Testis (tissue), 3 donors: ENCODE results near the gene ADGRE2. TPM values are rescaled to one million over a fixed set of nuclear protein-coding genes. Genes with fewer than 3 reads are reported as not detected.
A peak's percentile ranks its signal among the peaks of the same experiment; 100 is the strongest.

Source experiments
- DNase-seq: peaks from one replicate; pipeline ENCODE4 v3.0.0-alpha.2; 2019
- H3K27ac ChIP-seq, 2 donors: fragments of 200-600 bp; sonication (generic); one replicate each; pipeline ENCODE4 v1.5.1; 2019
- H3K27me3 ChIP-seq: fragments of 200-600 bp; sonication (generic); one replicate; pipeline ENCODE4 v1.5.1; 2019
- H3K36me3 ChIP-seq: fragments of 200-600 bp; sonication (generic); one replicate; pipeline ENCODE4 v1.5.1; 2017; ENCODE audit warnings: low read depth; ENCODE audit errors: missing control alignments
- H3K4me1 ChIP-seq: fragments of 200-600 bp; sonication (generic); one replicate; pipeline ENCODE4 v1.5.1; 2019
- H3K4me3 ChIP-seq, 2 donors: fragments of 200-600 bp; sonication (generic); one replicate each; pipeline ENCODE4 v1.5.1; 2017 to 2019
- H3K9me3 ChIP-seq: fragments of 200-600 bp; sonication (generic); one replicate; pipeline ENCODE4 v1.5.1; 2017
- CTCF ChIP-seq, 3 experiments: fragments of 450-650 bp in 2 of 3; fragments of 200-600 bp in 1 of 3; sonication (generic) in 1 of 3; IDR thresholded peaks; one replicate each; pipeline ENCODE4 v1.5.1; 2016 to 2019; ENCODE audit warnings: antibody characterized with exemption in 3 of 3, mild to moderate bottlenecking in 2 of 3, moderate library complexity in 1 of 3
- POLR2A ChIP-seq: fragments of 450-650 bp; IDR thresholded peaks from one replicate; pipeline ENCODE4 v1.6.1; 2017; ENCODE audit warnings: antibody characterized with exemption, mild to moderate bottlenecking, moderate library complexity
- WGBS, 2 donors: methylation state at CpG; one replicate each; pipeline ENCODE4 v1.1.5; 2018; 5-methylcytosine and 5-hydroxymethylcytosine counted together
- intact Hi-C: fragments of 100-400 bp; cut with DNase I; formaldehyde crosslinking; loops from one replicate; pipeline ENCODE4 v1.15.1; 2023; ENCODE audit warnings: low total_unique reads
- polyA plus RNA-seq: library from polyadenylated mRNA; stranded (reverse); fragments of 350-450 nt; fragmentation: Illumina TruSeq; extraction: RNeasy Lipid Tissue Mini Kit (QIAGEN cat#74804); gene quantifications from one replicate; pipeline ENCODE4 v1.2.3, GENCODE V29; 2014; ENCODE audit warnings: low read depth, low replicate concordance; ENCODE audit not compliant: insufficient read depth
- total RNA-seq, 2 donors: library from RNA; depleted of rRNA; stranded (reverse); fragments of >200 nt; gene quantifications; one replicate each; pipeline ENCODE4 v1.2.3, GENCODE V29; 2016

Gene ADGRE2
- total and polyA plus RNA-seq, 3 donors from 2014 or later, result 0.58 to 1.6 (median 0.71) TPM

- Histone ChIP-seq H3K27ac (no peak overlapping the region), H3K4me1 (no peaks in the 10 kb centered on the region), H3K4me3 (no peak overlapping the region), H3K36me3 (no peaks in the 10 kb centered on the region), H3K27me3 (no peaks in the 10 kb centered on the region), H3K9me3 (no peaks in the 10 kb centered on the region)
- TF ChIP-seq CTCF (IDR thresholded peaks at IDR 0.05) (no peak), POLR2A (no peak)
- intact Hi-C loops, result no loop called here
- WGBS, 2 donors, result 0 to 96% methylated on average over 1 of the region's 1 CpG
- DNase-seq, result no peak
Measured at GRCh38 chr19:14733574-14733973, 44.8 kb downstream of the ADGRE2 start.

- H3K27me3 ChIP-seq, result no peaks in the 10 kb centered on the region
- no peak overlapping the region for H3K4me3 ChIP-seq
- no peak for DNase-seq
- no peaks in the 10 kb centered on the region for H3K4me1 ChIP-seq
- H3K27ac ChIP-seq, result no peak overlapping the region
- no peaks in the 10 kb centered on the region for H3K9me3 ChIP-seq
- no peaks in the 10 kb centered on the region for H3K36me3 ChIP-seq
- intact Hi-C loops, result no loop called here
- no peak for TF ChIP-seq POLR2A
- TF ChIP-seq CTCF (IDR thresholded peaks at IDR 0.05), result no peak
Measured at GRCh38 chr19:14732510-14732909, 45.9 kb downstream of the ADGRE2 start.

GRCh38 chr19:14731200-14731599 lies 47.2 kb downstream of the ADGRE2 start:
- no peak overlapping the region for H3K27ac ChIP-seq
- H3K27me3 ChIP-seq, result no peaks in the 10 kb centered on the region
- TF ChIP-seq POLR2A (no peak), CTCF (IDR thresholded peaks at IDR 0.05) (no peak)
- H3K36me3 ChIP-seq, result no peaks in the 10 kb centered on the region
- DNase-seq, result peak; percentile 32
- 31 to 60% methylated on average over 8 to 10 of the region's 10 CpGs for WGBS, 2 donors
- no peaks in the 10 kb centered on the region for H3K4me1 ChIP-seq
- intact Hi-C loops, result no loop called here
- H3K9me3 ChIP-seq, result no peaks in the 10 kb centered on the region
- H3K4me3 ChIP-seq, result no peak overlapping the region

- Histone ChIP-seq H3K27me3 (no peaks in the 10 kb centered on the region), H3K4me3 (no peak overlapping the region), H3K9me3 (no peaks in the 10 kb centered on the region), H3K27ac (no peak overlapping the region), H3K36me3 (no peaks in the 10 kb centered on the region), H3K4me1 (no peaks in the 10 kb centered on the region)
- intact Hi-C loops, result no loop called here
- TF ChIP-seq POLR2A (no peak), CTCF (IDR thresholded peaks at IDR 0.05) (no peak)
- no peak for DNase-seq
- 61 to 76% methylated on average over 7 of the region's 7 CpGs for WGBS, 2 donors
Measured at GRCh38 chr19:14728595-14728994, 49.8 kb downstream of the ADGRE2 start.

- H3K9me3 ChIP-seq, result no peaks in the 10 kb centered on the region
- H3K27me3 ChIP-seq, result no peaks in the 10 kb centered on the region
- 77 to 85% methylated on average over 2 of the region's 2 CpGs for WGBS, 2 donors
- no peak overlapping the region for H3K4me3 ChIP-seq
- H3K36me3 ChIP-seq, result peaks cover 4% of the 10 kb centered on the region
- intact Hi-C loops, result no loop called here
- no peak overlapping the region for H3K27ac ChIP-seq
- TF ChIP-seq CTCF (IDR thresholded peaks at IDR 0.05) (no peak), POLR2A (no peak)
- DNase-seq, result no peak
- H3K4me1 ChIP-seq, result no peaks in the 10 kb centered on the region
Measured at GRCh38 chr19:14722127-14722526, 56.2 kb downstream of the ADGRE2 start.
